ENCODE measurements around the gene BMPER. TPM values are rescaled to one million over a fixed set of nuclear protein-coding genes. Genes with fewer than 3 reads are reported as not detected.

Gene BMPER
- total RNA-seq, 1 donor from 2014 or later = 0.56 TPM

- DNase-seq (ENCODE audit: extremely low spot score, unreplicated experiment) = no peak
- no peaks in the 10 kb centered on the region for H3K27me3 Mint-ChIP-seq (ENCODE audit: unreplicated experiment)
- H3K4me3 Mint-ChIP-seq (ENCODE audit: unreplicated experiment) = no peak overlapping the region
- no peaks in the 10 kb centered on the region for H3K36me3 Mint-ChIP-seq (ENCODE audit: unreplicated experiment)
- H3K27ac Mint-ChIP-seq (ENCODE audit: unreplicated experiment) = no peak overlapping the region
- H3K4me1 Mint-ChIP-seq (ENCODE audit: unreplicated experiment) = peaks cover 11% of the 10 kb centered on the region
- TF ChIP-seq, protein P1, sequence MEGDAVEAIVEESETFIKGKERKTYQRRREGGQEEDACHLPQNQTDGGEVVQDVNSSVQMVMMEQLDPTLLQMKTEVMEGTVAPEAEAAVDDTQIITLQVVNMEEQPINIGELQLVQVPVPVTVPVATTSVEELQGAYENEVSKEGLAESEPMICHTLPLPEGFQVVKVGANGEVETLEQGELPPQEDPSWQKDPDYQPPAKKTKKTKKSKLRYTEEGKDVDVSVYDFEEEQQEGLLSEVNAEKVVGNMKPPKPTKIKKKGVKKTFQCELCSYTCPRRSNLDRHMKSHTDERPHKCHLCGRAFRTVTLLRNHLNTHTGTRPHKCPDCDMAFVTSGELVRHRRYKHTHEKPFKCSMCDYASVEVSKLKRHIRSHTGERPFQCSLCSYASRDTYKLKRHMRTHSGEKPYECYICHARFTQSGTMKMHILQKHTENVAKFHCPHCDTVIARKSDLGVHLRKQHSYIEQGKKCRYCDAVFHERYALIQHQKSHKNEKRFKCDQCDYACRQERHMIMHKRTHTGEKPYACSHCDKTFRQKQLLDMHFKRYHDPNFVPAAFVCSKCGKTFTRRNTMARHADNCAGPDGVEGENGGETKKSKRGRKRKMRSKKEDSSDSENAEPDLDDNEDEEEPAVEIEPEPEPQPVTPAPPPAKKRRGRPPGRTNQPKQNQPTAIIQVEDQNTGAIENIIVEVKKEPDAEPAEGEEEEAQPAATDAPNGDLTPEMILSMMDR (IDR thresholded peaks at IDR 0.05) = no peak
- peaks cover 4% of the 10 kb centered on the region for H3K9me3 Mint-ChIP-seq (ENCODE audit: unreplicated experiment)
These were observed 143.1 kb downstream of the BMPER start for GRCh38 chr7:34048445-34048844.

GRCh38 chr7:34054075-34054474, 148.7 kb downstream of the BMPER start:
- Mint-ChIP-seq H3K27me3 (ENCODE audit: unreplicated experiment) (peaks cover 4% of the 10 kb centered on the region), H3K9me3 (ENCODE audit: unreplicated experiment) (peaks cover 4% of the 10 kb centered on the region), H3K27ac (ENCODE audit: unreplicated experiment) (no peak overlapping the region), H3K4me1 (ENCODE audit: unreplicated experiment) (no peaks in the 10 kb centered on the region), H3K36me3 (ENCODE audit: unreplicated experiment) (no peaks in the 10 kb centered on the region), H3K4me3 (ENCODE audit: unreplicated experiment) (no peak overlapping the region)
- no peak for DNase-seq (ENCODE audit: extremely low spot score, unreplicated experiment)
- TF ChIP-seq, protein P1 (IDR thresholded peaks at IDR 0.05) = no peak

DNA sequence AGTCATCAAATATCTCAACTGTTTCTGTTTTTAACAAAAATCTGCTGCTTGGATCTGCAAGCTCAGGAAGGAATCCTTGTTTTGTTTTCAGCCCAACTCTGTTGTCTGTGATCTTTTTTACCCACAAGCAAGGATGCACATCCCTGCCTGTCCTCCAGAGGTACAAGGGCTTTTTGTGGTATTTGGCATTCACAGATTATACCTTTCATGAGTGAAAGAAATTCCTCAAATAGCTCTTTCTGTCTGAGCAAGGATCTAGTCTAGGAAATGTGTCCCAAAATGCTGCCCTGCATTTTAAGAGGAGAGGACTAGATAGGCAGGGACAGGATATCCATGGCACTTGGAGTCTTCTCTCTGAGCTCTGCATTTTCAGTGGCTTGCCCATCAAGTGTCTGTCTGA, 151.8 kb downstream of the BMPER start:
- peaks cover 5% of the 10 kb centered on the region for H3K4me1 Mint-ChIP-seq (ENCODE audit: unreplicated experiment)
- no peak overlapping the region for H3K27ac Mint-ChIP-seq (ENCODE audit: unreplicated experiment)
- TF ChIP-seq, protein P1 (IDR thresholded peaks at IDR 0.05) = no peak
- no peaks in the 10 kb centered on the region for H3K36me3 Mint-ChIP-seq (ENCODE audit: unreplicated experiment)
- no peak overlapping the region for H3K4me3 Mint-ChIP-seq (ENCODE audit: unreplicated experiment)
- H3K27me3 Mint-ChIP-seq (ENCODE audit: unreplicated experiment) = peaks cover 4% of the 10 kb centered on the region
- no peaks in the 10 kb centered on the region for H3K9me3 Mint-ChIP-seq (ENCODE audit: unreplicated experiment)
- DNase-seq (ENCODE audit: extremely low spot score, unreplicated experiment) = no peak

DNA sequence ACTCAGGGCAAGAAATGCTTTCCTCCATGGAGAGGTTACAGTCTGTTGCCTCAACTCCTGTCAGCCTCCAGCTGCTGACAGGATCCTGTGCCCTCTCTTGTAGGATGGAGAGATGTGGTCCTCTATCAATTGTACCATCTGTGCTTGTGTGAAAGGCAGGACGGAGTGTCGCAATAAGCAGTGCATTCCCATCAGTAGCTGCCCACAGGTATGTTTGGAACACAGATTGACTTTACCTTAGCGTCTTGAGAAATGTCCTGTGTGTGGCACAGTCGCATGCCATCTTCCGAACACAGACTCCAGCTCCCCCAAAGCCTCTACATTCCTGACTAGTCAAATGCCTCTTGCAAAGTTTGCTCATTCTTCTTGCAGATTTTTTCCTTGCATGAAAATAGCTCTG, 152.6 kb downstream of the BMPER start:
- peaks cover 4% of the 10 kb centered on the region for H3K27me3 Mint-ChIP-seq (ENCODE audit: unreplicated experiment)
- TF ChIP-seq, protein P1 (IDR thresholded peaks at IDR 0.05) = no peak
- no peaks in the 10 kb centered on the region for H3K36me3 Mint-ChIP-seq (ENCODE audit: unreplicated experiment)
- no peak overlapping the region for H3K4me3 Mint-ChIP-seq (ENCODE audit: unreplicated experiment)
- H3K4me1 Mint-ChIP-seq (ENCODE audit: unreplicated experiment) = peaks cover 5% of the 10 kb centered on the region
- H3K27ac Mint-ChIP-seq (ENCODE audit: unreplicated experiment) = no peak overlapping the region
- H3K9me3 Mint-ChIP-seq (ENCODE audit: unreplicated experiment) = no peaks in the 10 kb centered on the region
- DNase-seq (ENCODE audit: extremely low spot score, unreplicated experiment) = no peak

DNA sequence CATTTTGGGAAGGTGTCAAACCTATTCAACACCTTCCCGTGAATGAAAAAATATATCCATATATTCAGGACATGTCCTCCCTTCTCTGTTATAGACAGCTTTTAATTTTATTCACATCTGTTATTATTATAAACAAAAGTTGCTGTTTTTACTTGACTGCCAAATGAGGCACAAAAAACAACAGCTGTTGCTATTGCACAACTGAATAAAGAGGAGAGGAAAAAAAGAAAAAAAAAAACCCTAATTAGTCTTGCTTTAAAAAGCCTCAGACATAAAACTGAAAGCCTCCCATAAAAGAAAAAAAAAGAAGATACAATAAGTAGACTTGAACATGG, 153.4 kb downstream of the BMPER start:
- DNase-seq (ENCODE audit: extremely low spot score, unreplicated experiment) = no peak
- TF ChIP-seq, protein P1 (IDR thresholded peaks at IDR 0.05) = no peak
- Mint-ChIP-seq H3K27me3 (ENCODE audit: unreplicated experiment) (peaks cover 4% of the 10 kb centered on the region), H3K9me3 (ENCODE audit: unreplicated experiment) (no peaks in the 10 kb centered on the region), H3K4me1 (ENCODE audit: unreplicated experiment) (peaks cover 5% of the 10 kb centered on the region), H3K4me3 (ENCODE audit: unreplicated experiment) (no peak overlapping the region), H3K27ac (ENCODE audit: unreplicated experiment) (no peak overlapping the region), H3K36me3 (ENCODE audit: unreplicated experiment) (no peaks in the 10 kb centered on the region)
